ENCODE measurements around the gene PHACTR1. TPM values are rescaled to one million over a fixed set of nuclear protein-coding genes. Genes with fewer than 3 reads are reported as not detected.

PHACTR1 gene
- total RNA-seq, 1 donor from 2014 or later, result 72.8 TPM

GRCh38 chr6:12993283-12993898 is 276.8 kb downstream of the PHACTR1 start:
- intact Hi-C loops (cut with DNase I), result no loop called here
- DNase-seq (no peak), ATAC-seq (no peak)
- Histone ChIP-seq H3K36me3 (no peaks in the 10 kb centered on the region), H3K27ac (no peak overlapping the region), H3K9me3 (no peaks in the 10 kb centered on the region), H3K27me3 (no peaks in the 10 kb centered on the region), H3K4me3 (no peak overlapping the region), H3K4me1 (no peaks in the 10 kb centered on the region)
- no peak for TF ChIP-seq CTCF (IDR thresholded peaks at IDR 0.05)

GRCh38 chr6:12995419-12995818 is 278.9 kb downstream of the PHACTR1 start:
- Histone ChIP-seq H3K4me3 (no peak overlapping the region), H3K9me3 (no peaks in the 10 kb centered on the region), H3K27me3 (no peaks in the 10 kb centered on the region), H3K4me1 (no peaks in the 10 kb centered on the region), H3K36me3 (no peaks in the 10 kb centered on the region), H3K27ac (no peak overlapping the region)
- TF ChIP-seq CTCF (IDR thresholded peaks at IDR 0.05), result no peak
- ATAC-seq (no peak), DNase-seq (no peak)
- intact Hi-C loops (cut with DNase I), result no loop called here

GRCh38 chr6:13000537-13000936 is 284.0 kb downstream of the PHACTR1 start:
- Histone ChIP-seq H3K4me1 (no peaks in the 10 kb centered on the region), H3K27me3 (no peaks in the 10 kb centered on the region), H3K4me3 (no peak overlapping the region), H3K27ac (no peak overlapping the region), H3K36me3 (no peaks in the 10 kb centered on the region), H3K9me3 (no peaks in the 10 kb centered on the region)
- no peak for TF ChIP-seq CTCF (IDR thresholded peaks at IDR 0.05)
- ATAC-seq, result no peak
- intact Hi-C loops (cut with DNase I), result no loop called here
- DNase-seq, result no peak

DNA sequence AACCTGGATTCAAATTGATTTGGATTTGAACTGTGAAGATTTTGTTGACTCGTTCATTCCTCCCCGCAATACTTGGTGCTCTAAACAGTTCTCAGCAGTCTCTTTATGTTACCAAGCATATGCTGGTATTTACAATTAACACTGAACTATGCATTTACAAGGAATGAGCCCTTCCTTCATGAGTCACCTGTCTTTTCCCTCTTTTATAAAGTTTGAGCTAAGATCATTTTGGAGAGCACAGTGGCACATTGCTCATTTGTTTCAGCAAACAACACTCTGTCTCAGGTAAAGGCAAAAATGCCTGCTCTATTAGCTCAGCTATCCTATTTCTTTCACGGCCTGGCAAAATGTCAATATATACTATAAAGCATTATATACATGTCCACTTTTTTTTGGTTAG is 285.4 kb downstream of the PHACTR1 start:
- Histone ChIP-seq H3K27me3 (no peaks in the 10 kb centered on the region), H3K4me1 (no peaks in the 10 kb centered on the region), H3K36me3 (no peaks in the 10 kb centered on the region), H3K4me3 (no peak overlapping the region), H3K9me3 (no peaks in the 10 kb centered on the region), H3K27ac (no peak overlapping the region)
- TF ChIP-seq CTCF (IDR thresholded peaks at IDR 0.05), result no peak
- DNase-seq (no peak), ATAC-seq (no peak)
- intact Hi-C loops (cut with DNase I), result no loop called here

DNA sequence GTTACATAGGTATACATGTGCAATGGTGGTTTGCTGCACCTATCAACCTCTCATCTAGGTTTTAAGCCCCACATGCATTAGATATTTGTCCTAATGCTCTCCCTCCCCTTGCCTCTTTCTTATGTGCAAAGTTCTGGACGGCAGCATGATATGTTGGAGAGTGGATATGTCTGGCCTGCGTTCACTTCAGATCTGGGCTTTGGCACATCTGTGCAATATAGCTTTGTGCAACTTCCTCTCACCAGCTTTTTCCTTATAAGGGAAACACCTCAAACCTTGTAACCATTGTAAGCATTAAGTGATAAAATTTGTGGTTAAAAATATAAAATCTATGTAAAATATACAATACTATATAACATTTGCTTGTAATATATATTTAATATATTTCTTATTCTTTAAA is 288.0 kb downstream of the PHACTR1 start:
- DNase-seq (no peak), ATAC-seq (no peak)
- intact Hi-C loops (cut with DNase I), result no loop called here
- Histone ChIP-seq H3K36me3 (no peaks in the 10 kb centered on the region), H3K27me3 (no peaks in the 10 kb centered on the region), H3K9me3 (no peaks in the 10 kb centered on the region), H3K27ac (no peak overlapping the region), H3K4me3 (no peak overlapping the region), H3K4me1 (no peaks in the 10 kb centered on the region)
- no peak for TF ChIP-seq CTCF (IDR thresholded peaks at IDR 0.05)

- Histone ChIP-seq H3K4me3 (no peak overlapping the region), H3K27me3 (no peaks in the 10 kb centered on the region), H3K4me1 (no peaks in the 10 kb centered on the region), H3K36me3 (no peaks in the 10 kb centered on the region), H3K9me3 (no peaks in the 10 kb centered on the region), H3K27ac (no peak overlapping the region)
- ATAC-seq, result no peak
- no peak for DNase-seq
- no peak for TF ChIP-seq CTCF (IDR thresholded peaks at IDR 0.05)
- intact Hi-C loops (cut with DNase I), result no loop called here
Observed at GRCh38 chr6:13005994-13006393, 289.4 kb downstream of the PHACTR1 start.

Measured in upper lobe of right lung (tissue), 1 donor.